Activated T-helper 1 cell treated with anti-CD3 and anti-CD28 coated beads, Interleukin-12 subunit alpha, Interleukin-12 subunit beta, Interleukin-2, Interleukin-4 antibody, amounts not matched to agents 30 ng/mL and 10 ng/mL and 1 ng/mL, durations not matched to agents 14 hours and 24 hours and 36 hours (primary cell): ENCODE data around the gene SHROOM4. TPM values are rescaled to one million over a fixed set of nuclear protein-coding genes. Genes with fewer than 3 reads are reported as not detected.

ENCODE experiments used
- DNase-seq: peaks from one replicate; pipeline ENCODE4 v3.0.0; 2021; ENCODE audit warnings: low spot score
- H3K27ac Mint-ChIP-seq: one replicate; pipeline ENCODE4 v1.8.0; 2021; ENCODE audit warnings: mild to moderate bottlenecking, mixed read lengths
- H3K27me3 Mint-ChIP-seq: one replicate; pipeline ENCODE4 v1.8.0; 2022; ENCODE audit warnings: mild to moderate bottlenecking, moderate library complexity, mixed read lengths; ENCODE audit not compliant: insufficient read depth
- H3K36me3 Mint-ChIP-seq: one replicate; pipeline ENCODE4 v1.8.0; 2021; ENCODE audit warnings: low read depth, mixed read lengths
- H3K4me1 Mint-ChIP-seq: one replicate; pipeline ENCODE4 v1.8.0; 2021; ENCODE audit warnings: low read depth, mixed read lengths
- H3K4me3 Mint-ChIP-seq: one replicate; pipeline ENCODE4 v1.8.0; 2021; ENCODE audit warnings: mild to moderate bottlenecking, moderate library complexity, mixed read lengths
- H3K9me3 Mint-ChIP-seq: one replicate; pipeline ENCODE4 v1.8.0; 2021; ENCODE audit warnings: mixed read lengths
- intact Hi-C: fragments of 100-400 bp; cut with micrococcal nuclease; formaldehyde crosslinking; loops from one replicate; pipeline ENCODE4 v1.15.1; 2024
- total RNA-seq: library from RNA; stranded (reverse); gene quantifications from 2 replicates; pipeline ENCODE4 v1.2.3, GENCODE V29; 2022

SHROOM4 gene
- total RNA-seq, 1 donor from 2014 or later: not detected

DNA sequence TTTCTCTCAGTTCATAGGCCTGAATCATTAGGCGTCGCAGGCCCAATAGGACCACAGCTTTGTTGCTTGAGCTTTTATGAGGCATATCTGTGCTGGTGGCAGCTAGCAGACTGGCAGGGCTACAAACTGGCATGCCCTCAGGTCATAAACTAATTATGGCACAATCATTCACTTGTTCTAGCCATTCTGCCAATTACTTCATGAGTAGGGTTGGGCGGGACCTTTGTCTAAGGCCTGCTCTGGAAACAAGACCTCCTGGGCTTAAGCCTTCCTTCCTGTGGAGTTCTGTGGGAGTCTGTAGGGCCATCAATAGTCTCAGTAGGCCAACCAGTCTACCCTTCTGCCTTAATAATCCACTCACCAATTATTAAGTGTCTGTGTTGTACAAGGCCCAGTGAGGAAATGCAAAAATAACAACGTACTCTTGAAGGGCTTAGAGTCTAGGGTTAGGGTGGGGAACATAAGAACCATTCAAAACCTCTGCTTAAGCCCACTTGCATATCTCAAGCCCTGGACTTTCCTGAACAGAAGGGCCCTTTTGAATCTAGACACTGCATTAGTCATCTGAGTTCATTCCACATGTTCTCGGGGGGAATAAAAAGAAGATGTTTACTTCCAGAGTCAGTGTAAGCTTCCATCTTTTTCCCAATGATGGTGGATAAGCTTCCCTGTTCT, 44.5 kb downstream of the SHROOM4 start:
- Mint-ChIP-seq H3K27ac (no peak overlapping the region), H3K4me1 (no peaks in the 10 kb centered on the region), H3K27me3 (peaks cover 4% of the 10 kb centered on the region), H3K4me3 (no peak overlapping the region), H3K36me3 (no peaks in the 10 kb centered on the region), H3K9me3 (no peaks in the 10 kb centered on the region)
- intact Hi-C loops: no loop called here
- DNase-seq: no peak

DNA sequence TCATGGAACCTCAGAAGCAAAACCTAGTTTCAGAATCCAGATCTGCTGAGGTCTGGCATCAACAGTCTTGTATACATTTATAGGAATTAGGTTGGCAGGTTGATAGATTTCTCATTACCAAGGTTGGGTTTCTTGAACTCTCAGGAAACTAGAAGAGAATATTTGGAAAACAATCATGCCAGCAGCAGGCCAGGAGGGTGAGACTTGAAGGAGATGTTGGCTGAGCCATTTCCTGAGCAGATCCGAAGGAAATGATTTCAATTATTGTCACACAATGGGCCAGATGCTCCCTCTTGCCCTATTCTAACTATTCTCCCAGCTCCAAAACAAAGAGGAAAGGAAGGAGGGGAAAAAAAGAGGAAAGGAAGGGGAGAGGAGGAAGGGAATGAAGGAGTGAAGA, 45.2 kb downstream of the SHROOM4 start:
- intact Hi-C loops: no loop called here
- Mint-ChIP-seq H3K27me3 (peaks cover 4% of the 10 kb centered on the region), H3K36me3 (no peaks in the 10 kb centered on the region), H3K27ac (no peak overlapping the region), H3K4me3 (no peak overlapping the region), H3K4me1 (no peaks in the 10 kb centered on the region), H3K9me3 (no peaks in the 10 kb centered on the region)
- DNase-seq: no peak

DNA sequence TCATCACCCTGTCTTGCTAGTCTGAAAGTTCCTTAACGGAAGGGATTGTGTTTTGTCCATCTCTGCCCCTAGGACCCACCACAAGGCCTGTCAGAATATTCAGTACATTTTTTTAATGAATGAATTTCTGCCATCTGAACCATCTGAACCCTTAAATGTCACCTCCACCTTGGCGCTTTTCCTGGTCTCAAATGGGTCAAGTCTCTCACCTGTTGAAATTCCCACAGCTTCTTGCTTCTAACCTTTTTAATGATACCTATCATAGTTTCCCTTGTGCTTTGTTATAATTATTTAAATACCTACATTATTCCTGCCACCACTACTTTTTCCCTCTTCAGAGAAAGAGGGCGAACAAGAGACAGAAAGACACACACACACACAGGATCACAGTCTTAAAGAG, 48.0 kb downstream of the SHROOM4 start:
- intact Hi-C loops: no loop called here
- H3K4me3 Mint-ChIP-seq: no peak overlapping the region
- peaks cover 4% of the 10 kb centered on the region for H3K27me3 Mint-ChIP-seq
- no peaks in the 10 kb centered on the region for H3K4me1 Mint-ChIP-seq
- H3K9me3 Mint-ChIP-seq: no peaks in the 10 kb centered on the region
- no peak for DNase-seq
- no peak overlapping the region for H3K27ac Mint-ChIP-seq
- no peaks in the 10 kb centered on the region for H3K36me3 Mint-ChIP-seq

DNA sequence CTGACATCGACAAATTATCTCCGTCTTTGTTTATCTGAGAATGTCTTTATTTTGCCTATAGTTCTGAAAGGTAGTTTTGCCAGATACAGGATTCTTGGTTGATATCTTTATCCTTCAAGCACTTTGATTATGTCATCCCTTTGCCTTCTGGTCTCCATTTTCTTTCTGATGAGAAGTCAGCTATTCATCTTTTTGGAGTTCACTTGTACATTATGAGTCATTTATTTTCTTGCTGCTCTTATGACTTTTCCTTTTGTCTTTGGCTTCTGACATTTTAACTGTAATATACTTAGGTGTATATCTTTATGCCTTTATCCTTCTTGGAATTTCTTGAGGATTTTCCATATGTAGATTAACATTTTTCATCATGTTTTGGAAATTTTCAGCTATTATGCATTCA, 51.4 kb downstream of the SHROOM4 start:
- peaks cover 6% of the 10 kb centered on the region for H3K27me3 Mint-ChIP-seq
- DNase-seq: no peak
- no peaks in the 10 kb centered on the region for H3K36me3 Mint-ChIP-seq
- no peaks in the 10 kb centered on the region for H3K9me3 Mint-ChIP-seq
- H3K27ac Mint-ChIP-seq: no peak overlapping the region
- intact Hi-C loops: no loop called here
- H3K4me1 Mint-ChIP-seq: no peaks in the 10 kb centered on the region
- H3K4me3 Mint-ChIP-seq: no peak overlapping the region

DNA sequence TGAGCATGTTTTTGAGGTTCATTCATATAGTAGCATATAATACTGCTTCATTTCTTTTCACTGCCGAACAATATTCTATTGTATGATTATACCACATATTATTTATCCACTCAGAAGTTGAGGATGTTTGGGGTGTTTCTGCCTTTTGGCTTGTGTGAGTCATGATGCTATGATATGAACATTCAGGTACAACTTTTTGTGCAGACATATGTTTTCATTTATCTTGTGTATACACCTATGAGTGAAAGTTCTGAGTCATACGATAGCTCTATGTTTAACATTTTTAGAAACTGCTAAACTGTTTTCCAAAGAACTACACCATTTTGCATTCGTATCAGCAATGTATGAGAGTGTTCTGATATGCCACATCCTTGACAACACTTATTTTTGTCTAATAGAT, 57.7 kb downstream of the SHROOM4 start:
- H3K4me1 Mint-ChIP-seq: no peaks in the 10 kb centered on the region
- H3K4me3 Mint-ChIP-seq: no peak overlapping the region
- no peaks in the 10 kb centered on the region for H3K9me3 Mint-ChIP-seq
- H3K36me3 Mint-ChIP-seq: no peaks in the 10 kb centered on the region
- H3K27me3 Mint-ChIP-seq: peaks cover 2% of the 10 kb centered on the region
- intact Hi-C loops: no loop called here
- no peak for DNase-seq
- H3K27ac Mint-ChIP-seq: no peak overlapping the region

DNA sequence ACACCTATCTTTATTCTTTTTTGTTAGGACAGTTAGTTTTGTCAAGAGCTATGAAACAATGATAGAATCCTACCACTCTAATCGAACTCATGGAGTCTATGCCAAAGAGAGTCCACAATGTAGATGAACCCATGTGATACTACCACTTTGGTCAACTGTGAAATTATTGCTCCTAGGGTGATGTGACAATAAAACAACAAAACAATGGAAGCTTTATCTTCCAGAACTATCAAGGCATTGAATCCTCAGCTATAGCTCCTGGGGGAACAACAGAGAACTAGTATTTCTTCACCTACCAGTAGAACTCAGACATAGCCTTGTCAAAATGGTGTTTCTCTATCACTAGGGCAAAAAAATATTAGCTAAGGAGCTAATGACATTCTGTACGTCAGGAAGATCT, 62.9 kb downstream of the SHROOM4 start:
- Mint-ChIP-seq H3K36me3 (no peaks in the 10 kb centered on the region), H3K27me3 (peaks cover 2% of the 10 kb centered on the region), H3K4me1 (no peaks in the 10 kb centered on the region), H3K4me3 (no peak overlapping the region), H3K27ac (no peak overlapping the region), H3K9me3 (no peaks in the 10 kb centered on the region)
- intact Hi-C loops: no loop called here
- no peak for DNase-seq

DNA sequence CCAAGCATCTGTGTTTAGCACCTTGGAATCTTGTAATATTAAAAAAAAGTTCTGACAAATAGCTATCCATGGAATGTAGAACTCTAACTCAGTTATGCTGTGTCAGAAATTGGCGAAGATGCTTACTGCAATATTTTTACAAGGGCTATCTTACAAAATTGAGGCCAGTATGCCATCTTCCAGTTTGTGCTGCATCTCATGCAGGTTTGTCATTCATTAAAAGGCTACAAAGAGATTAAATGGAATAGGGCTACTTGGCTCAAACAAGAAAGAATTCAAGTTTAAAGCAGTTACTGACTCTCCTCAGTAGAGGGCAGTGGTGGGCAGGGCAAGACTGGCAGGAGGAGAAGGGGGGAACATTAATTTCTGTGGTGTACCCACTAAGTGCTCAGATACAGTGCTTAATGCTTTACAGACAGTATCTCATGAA, 66.5 kb downstream of the SHROOM4 start:
- intact Hi-C loops: loop anchor here (2.0 kb wide), 1 partner anchor 241 kb away; no protein-coding TSS in a partner anchor
- Mint-ChIP-seq H3K27me3 (peaks cover 4% of the 10 kb centered on the region), H3K9me3 (no peaks in the 10 kb centered on the region), H3K4me1 (no peaks in the 10 kb centered on the region), H3K4me3 (no peak overlapping the region), H3K27ac (no peak overlapping the region), H3K36me3 (no peaks in the 10 kb centered on the region)
- no peak for DNase-seq

DNA sequence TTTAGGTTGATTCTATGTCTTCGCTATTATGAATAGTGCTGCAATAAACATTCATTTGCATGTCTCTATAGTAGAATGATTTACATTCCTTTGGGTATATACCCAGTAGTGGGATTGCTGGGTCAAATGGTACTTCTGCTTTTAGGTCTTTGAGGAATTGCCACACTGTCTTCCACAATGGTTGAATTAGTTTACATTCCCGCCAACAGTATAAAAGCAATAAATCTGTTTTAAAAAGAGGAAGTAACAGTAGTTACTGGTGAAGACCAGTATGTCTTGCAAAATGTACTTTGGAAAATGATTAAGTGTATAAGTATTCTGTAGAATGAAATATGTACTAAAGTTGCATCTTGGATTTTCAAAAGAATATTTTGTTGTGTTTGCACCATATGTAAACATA, 77.3 kb downstream of the SHROOM4 start:
- Mint-ChIP-seq H3K4me1 (no peaks in the 10 kb centered on the region), H3K27me3 (peaks cover 2% of the 10 kb centered on the region), H3K4me3 (no peak overlapping the region), H3K27ac (no peak overlapping the region), H3K36me3 (no peaks in the 10 kb centered on the region), H3K9me3 (no peaks in the 10 kb centered on the region)
- intact Hi-C loops: no loop called here
- DNase-seq: no peak

DNA sequence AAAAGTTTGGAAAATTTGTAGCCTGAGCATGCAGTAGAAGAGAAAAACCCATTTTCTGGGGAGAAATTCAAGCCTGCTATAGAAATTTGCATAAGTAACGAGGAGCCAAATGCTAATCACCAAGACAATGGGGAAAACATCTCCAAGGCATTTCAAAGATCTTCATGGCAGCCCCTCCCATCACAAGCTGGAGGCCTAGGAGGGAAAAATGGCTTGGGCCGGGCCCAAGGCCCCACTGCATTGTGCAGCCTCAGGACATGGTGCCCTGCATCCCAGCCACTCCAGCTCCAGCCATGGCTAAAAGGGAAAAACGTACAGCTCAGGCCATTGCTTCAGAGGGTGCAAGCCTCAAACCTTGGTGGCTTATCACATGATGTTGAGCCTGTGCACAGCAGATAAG, 87.7 kb downstream of the SHROOM4 start:
- Mint-ChIP-seq H3K27ac (no peak overlapping the region), H3K36me3 (no peaks in the 10 kb centered on the region), H3K4me1 (no peaks in the 10 kb centered on the region), H3K4me3 (no peak overlapping the region), H3K9me3 (no peaks in the 10 kb centered on the region), H3K27me3 (peaks cover 2% of the 10 kb centered on the region)
- intact Hi-C loops: no loop called here
- DNase-seq: no peak

DNA sequence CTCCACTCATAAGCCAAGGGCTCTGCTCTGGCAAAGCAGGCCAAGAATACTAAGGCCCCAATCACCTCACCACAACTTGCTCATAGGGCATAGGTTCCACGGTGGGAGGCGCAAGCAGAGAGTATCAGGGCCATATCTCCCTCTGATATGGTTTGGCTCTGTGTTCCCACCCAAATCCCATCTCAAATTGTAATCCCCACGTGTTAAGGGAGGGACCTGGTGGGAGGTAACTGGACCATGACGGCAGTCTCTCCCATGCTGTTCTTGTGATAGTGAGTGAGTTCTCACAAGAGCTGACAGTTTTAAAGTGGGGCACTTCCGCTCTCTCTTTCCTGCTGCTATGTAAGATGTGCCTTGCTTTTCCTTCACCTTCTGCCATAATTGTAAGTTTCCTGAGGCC, 88.7 kb downstream of the SHROOM4 start:
- Mint-ChIP-seq H3K9me3 (no peaks in the 10 kb centered on the region), H3K27ac (no peak overlapping the region), H3K4me3 (no peak overlapping the region), H3K27me3 (peaks cover 2% of the 10 kb centered on the region), H3K36me3 (no peaks in the 10 kb centered on the region), H3K4me1 (no peaks in the 10 kb centered on the region)
- no peak for DNase-seq
- intact Hi-C loops: no loop called here

DNA sequence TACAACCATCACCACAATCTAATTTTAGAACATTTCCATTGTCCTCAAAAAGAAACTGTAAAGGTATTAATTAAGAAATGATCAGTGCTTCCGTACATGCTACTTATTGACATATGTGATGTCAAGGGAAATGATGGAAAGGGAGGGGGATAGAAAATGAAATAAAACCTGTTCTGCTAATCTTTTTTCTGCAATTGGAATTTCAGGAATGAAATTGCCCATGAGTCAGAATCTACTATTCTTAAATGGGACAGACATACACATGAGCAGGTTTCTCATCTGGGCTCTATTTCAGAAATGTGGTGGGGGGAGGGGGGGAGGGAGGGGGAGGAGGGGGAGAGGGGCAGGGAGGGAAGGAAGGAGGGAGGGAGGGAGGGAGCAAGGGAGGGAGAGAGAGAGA, 91.0 kb downstream of the SHROOM4 start:
- no peaks in the 10 kb centered on the region for H3K4me1 Mint-ChIP-seq
- H3K27me3 Mint-ChIP-seq: no peaks in the 10 kb centered on the region
- intact Hi-C loops: no loop called here
- H3K27ac Mint-ChIP-seq: no peak overlapping the region
- H3K9me3 Mint-ChIP-seq: no peaks in the 10 kb centered on the region
- H3K36me3 Mint-ChIP-seq: no peaks in the 10 kb centered on the region
- no peak for DNase-seq
- no peak overlapping the region for H3K4me3 Mint-ChIP-seq

DNA sequence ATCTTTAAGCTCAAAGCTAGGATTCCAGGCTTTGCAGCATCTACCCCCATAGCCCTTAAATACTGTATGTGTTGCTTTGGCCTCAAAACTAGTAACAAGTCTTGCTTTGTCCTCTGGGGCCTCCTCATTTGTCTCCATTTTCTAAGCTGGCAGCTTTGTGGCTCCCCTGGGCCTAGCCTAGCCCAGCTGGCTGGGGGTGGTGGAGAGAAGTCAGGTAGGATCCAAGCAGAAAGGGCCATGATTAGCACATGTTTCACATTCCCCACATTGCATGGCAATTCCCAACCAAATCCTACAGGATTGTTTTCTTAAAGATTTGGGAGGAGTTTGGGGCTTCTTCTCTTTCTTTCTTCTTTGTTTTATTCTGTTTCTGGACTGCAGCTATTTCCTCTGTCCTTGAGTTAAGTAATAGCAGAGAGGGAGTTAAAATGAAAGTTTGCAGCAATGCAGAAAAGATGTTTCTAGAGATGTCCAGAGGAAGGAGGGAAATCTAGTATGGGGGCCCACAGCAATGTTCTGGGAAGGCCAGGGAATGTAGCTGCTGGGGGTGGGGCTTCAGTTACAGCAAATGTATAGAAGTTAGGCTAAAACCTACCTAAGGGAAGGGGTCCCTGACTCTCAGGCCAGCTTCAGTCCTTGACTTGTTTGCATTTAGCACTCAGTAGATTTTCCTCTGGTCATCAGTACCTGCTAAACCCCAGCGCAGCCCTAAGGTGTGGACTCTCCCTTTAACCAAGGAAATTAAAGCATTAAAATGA, 92.1 kb downstream of the SHROOM4 start:
- Mint-ChIP-seq H3K27ac (no peak overlapping the region), H3K9me3 (no peaks in the 10 kb centered on the region), H3K4me3 (no peak overlapping the region), H3K27me3 (no peaks in the 10 kb centered on the region), H3K4me1 (no peaks in the 10 kb centered on the region), H3K36me3 (no peaks in the 10 kb centered on the region)
- no peak for DNase-seq
- intact Hi-C loops: no loop called here

DNA sequence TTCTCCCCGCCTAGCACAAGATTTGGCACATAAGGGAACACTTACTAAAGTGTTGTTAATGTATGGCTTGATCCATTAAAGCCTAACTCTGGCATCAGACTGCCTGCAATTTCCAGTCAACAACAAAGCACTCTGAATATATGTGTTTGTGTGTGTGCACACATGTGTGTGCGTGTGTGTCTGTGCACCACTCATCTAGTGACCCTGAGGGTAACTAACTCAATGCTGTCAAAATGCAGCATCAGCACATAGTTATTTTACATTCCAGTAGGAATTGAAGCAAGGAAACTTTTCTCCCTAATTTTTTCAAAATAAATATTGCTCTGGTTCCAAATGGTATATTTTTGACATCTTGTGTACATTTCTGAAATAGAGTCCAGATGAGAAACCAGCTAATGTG, 94.4 kb downstream of the SHROOM4 start:
- no peaks in the 10 kb centered on the region for H3K36me3 Mint-ChIP-seq
- H3K9me3 Mint-ChIP-seq: no peaks in the 10 kb centered on the region
- DNase-seq: no peak
- H3K27me3 Mint-ChIP-seq: no peaks in the 10 kb centered on the region
- H3K27ac Mint-ChIP-seq: no peak overlapping the region
- intact Hi-C loops: no loop called here
- H3K4me1 Mint-ChIP-seq: no peaks in the 10 kb centered on the region
- no peak overlapping the region for H3K4me3 Mint-ChIP-seq
